ENCODE data around the gene SAMM50. TPM values are rescaled to one million over a fixed set of nuclear protein-coding genes. Genes with fewer than 3 reads are reported as not detected.
A peak's percentile ranks its signal among the peaks of the same experiment; 100 is the strongest.

The SAMM50 gene
- polyA plus RNA-seq, 3 donors = 17.0 to 70.0 (median 62.5) TPM

DNA sequence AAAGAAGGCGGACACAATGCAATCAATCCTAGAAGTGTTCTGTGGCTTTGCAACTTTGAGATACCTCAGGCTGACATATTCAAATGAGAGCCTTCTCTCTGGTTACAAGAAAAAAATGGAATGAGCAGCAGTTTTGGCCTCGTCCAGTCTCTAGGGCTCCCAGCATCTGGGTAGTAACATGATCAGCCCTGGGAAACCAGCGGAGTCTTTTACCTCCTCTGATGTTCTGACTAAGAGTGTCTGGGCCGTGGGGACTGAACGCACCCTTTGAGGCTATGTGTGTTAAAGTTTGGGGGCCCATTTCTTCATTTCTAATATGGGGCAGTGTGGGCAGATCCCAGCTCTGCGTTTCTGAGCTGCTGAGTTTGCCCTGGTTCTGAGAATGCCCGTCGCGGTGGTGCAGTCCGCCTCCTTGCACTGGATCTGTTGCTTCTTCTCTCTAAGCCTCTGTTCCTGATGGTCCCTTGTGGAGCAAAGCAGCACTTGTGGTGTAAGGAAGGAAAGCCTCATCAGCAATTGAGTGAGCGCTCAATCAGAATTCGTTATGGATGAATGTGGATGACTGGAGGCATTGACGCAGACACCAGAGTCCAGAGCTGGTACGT lies 77.0 kb downstream of the SAMM50 start:
- Histone ChIP-seq H3K79me2 (ENCODE audit: insufficient read depth, low read length) (peaks cover 90% of the 10 kb centered on the region), H3K4me3 (replicated peaks in 1 of 3; ENCODE audit: low read depth in 2 of 3, low read length in 3 of 3) (no peak overlapping the region), H3K4me1 (ENCODE audit: control insufficient read depth in 1 of 2, insufficient read depth in 2 of 2, low read length in 2 of 2) (peaks cover 20 to 22% of the 10 kb centered on the region in 2 donors), H3K9ac (ENCODE audit: insufficient read depth, low read length, poor library complexity, severe bottlenecking) (no peak overlapping the region), H4K20me1 (ENCODE audit: insufficient read depth, low read length) (no peaks in the 10 kb centered on the region), H3K9me3 (replicated peaks in 1 of 2; ENCODE audit: control insufficient read depth in 1 of 2, insufficient read depth in 1 of 2, low read length in 2 of 2) (no peaks in the 10 kb centered on the region), H3K4me2 (replicated peaks; ENCODE audit: extremely low read depth, low read length, poor library complexity, severe bottlenecking) (no peak overlapping the region), H3K36me3 (replicated peaks in 1 of 2; ENCODE audit: control insufficient read depth in 1 of 2, insufficient read depth in 2 of 2, low read length in 2 of 2) (no peaks in the 10 kb centered on the region), H2AFZ (ENCODE audit: insufficient read depth, low read depth, low read length, poor library complexity, severe bottlenecking) (no peak overlapping the region), H3K27ac (ENCODE audit: low read depth in 1 of 2, low read length in 2 of 2) (no peak overlapping the region), H3K27me3 (ENCODE audit: control insufficient read depth in 2 of 2, insufficient read depth in 2 of 2, low read length in 2 of 2) (no peaks in the 10 kb centered on the region)
- Mint-ChIP-seq H3K4me3 (no peak overlapping the region), H3K9me3 (no peaks in the 10 kb centered on the region), H3K4me1 (peaks cover 19% of the 10 kb centered on the region), H3K27me3 (ENCODE audit: low read depth in 3 of 3) (no peaks in the 10 kb centered on the region), H3K36me3 (peaks cover 17 to 19% of the 10 kb centered on the region in 2 donors), H3K27ac (peak overlapping the region in 2 of 7 donors; percentile 19 to 64)
- WGBS (ENCODE audit: insufficient coverage) = 92% methylated on average over 14 of the region's 14 CpGs
- no peak for DNase-seq
- TF ChIP-seq, protein P1, sequence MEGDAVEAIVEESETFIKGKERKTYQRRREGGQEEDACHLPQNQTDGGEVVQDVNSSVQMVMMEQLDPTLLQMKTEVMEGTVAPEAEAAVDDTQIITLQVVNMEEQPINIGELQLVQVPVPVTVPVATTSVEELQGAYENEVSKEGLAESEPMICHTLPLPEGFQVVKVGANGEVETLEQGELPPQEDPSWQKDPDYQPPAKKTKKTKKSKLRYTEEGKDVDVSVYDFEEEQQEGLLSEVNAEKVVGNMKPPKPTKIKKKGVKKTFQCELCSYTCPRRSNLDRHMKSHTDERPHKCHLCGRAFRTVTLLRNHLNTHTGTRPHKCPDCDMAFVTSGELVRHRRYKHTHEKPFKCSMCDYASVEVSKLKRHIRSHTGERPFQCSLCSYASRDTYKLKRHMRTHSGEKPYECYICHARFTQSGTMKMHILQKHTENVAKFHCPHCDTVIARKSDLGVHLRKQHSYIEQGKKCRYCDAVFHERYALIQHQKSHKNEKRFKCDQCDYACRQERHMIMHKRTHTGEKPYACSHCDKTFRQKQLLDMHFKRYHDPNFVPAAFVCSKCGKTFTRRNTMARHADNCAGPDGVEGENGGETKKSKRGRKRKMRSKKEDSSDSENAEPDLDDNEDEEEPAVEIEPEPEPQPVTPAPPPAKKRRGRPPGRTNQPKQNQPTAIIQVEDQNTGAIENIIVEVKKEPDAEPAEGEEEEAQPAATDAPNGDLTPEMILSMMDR (IDR thresholded peaks at IDR 0.05) = no peak
- intact Hi-C loops (cut with micrococcal nuclease) = no loop called here

DNA sequence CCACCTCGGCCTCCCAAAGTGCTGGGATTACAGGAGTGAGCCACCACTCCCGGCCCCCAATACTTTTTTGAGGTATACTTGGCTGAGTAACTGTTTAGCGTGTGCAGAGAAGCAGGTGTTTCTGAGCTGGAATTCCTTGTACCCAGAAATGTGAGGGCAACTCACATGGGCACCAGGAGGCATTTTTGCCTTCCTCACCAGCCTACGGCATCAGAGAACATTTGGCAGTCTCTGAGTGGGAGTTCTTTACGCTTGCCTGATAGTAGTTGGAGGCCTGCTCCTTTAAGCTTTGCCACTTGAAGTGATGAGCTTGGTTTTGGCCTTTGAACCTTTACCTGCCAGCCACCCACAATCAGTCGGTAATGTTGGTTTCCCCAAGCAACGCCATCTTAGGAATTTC lies 78.0 kb downstream of the SAMM50 start:
- DNase-seq = no peak
- Histone ChIP-seq H3K79me2 (ENCODE audit: insufficient read depth, low read length) (peaks cover 88% of the 10 kb centered on the region), H3K4me1 (ENCODE audit: control insufficient read depth in 1 of 2, insufficient read depth in 2 of 2, low read length in 2 of 2) (peaks cover 16 to 17% of the 10 kb centered on the region in 2 donors), H3K36me3 (replicated peaks in 1 of 2; ENCODE audit: control insufficient read depth in 1 of 2, insufficient read depth in 2 of 2, low read length in 2 of 2) (no peaks in the 10 kb centered on the region), H3K27ac (ENCODE audit: low read depth in 1 of 2, low read length in 2 of 2) (no peak overlapping the region), H2AFZ (ENCODE audit: insufficient read depth, low read depth, low read length, poor library complexity, severe bottlenecking) (no peak overlapping the region), H4K20me1 (ENCODE audit: insufficient read depth, low read length) (no peaks in the 10 kb centered on the region), H3K27me3 (ENCODE audit: control insufficient read depth in 2 of 2, insufficient read depth in 2 of 2, low read length in 2 of 2) (no peaks in the 10 kb centered on the region), H3K9me3 (replicated peaks in 1 of 2; ENCODE audit: control insufficient read depth in 1 of 2, insufficient read depth in 1 of 2, low read length in 2 of 2) (no peaks in the 10 kb centered on the region), H3K4me2 (replicated peaks; ENCODE audit: extremely low read depth, low read length, poor library complexity, severe bottlenecking) (no peak overlapping the region), H3K4me3 (replicated peaks in 1 of 3; ENCODE audit: low read depth in 2 of 3, low read length in 3 of 3) (no peak overlapping the region), H3K9ac (ENCODE audit: insufficient read depth, low read length, poor library complexity, severe bottlenecking) (no peak overlapping the region)
- H3K4me1 Mint-ChIP-seq = peaks cover 14% of the 10 kb centered on the region
- 96% methylated on average over 7 of the region's 7 CpGs for WGBS (ENCODE audit: insufficient coverage)
- no peak overlapping the region for H3K4me3 Mint-ChIP-seq
- TF ChIP-seq, protein P1 (IDR thresholded peaks at IDR 0.05) = no peak
- H3K27ac Mint-ChIP-seq = peak overlapping the region in 1 of 7 donors; percentile 6
- peaks cover 0 to 2% (median 0%) of the 10 kb centered on the region in 3 donors for H3K27me3 Mint-ChIP-seq (ENCODE audit: low read depth in 3 of 3)
- peaks cover 15 to 18% of the 10 kb centered on the region in 2 donors for H3K36me3 Mint-ChIP-seq
- H3K9me3 Mint-ChIP-seq = no peaks in the 10 kb centered on the region
- intact Hi-C loops (cut with micrococcal nuclease) = no loop called here
